ENCODE measurements around the gene AP4S1.

Gene AP4S1

DNA sequence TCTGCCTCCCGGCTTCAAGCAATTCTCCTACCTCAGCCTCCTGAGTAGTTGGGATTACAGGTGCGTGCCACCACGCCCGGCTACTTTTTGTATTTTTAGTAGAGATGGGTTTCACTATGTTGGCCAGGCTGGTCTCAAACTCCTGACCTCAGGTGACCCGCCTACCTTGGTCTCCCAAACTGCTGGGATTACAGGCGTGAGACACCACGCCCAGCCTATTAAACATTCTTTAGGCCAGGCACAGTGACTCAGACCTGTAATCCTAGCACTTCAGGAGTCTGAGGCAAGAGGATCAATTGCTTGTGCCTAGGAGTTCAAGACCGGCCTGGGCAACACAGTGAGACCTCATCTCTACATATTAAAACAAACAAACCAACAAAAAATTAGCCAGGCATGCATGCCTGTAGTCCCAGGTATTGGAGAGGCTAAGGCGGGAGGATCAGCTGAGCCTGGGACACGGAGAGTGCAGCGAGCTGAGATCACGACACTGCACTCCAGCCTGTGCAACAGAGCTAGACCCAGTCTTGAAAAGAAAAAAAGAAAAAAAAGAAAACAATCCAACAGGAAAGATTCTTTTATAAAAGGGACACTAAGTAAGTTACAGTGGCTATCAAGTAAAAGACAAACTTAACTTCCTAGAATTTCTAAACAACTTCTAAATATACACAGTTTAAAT lies 111.9 kb downstream of the AP4S1 start:
- DNase-seq (ENCODE audit: low read depth) = no peak

DNA sequence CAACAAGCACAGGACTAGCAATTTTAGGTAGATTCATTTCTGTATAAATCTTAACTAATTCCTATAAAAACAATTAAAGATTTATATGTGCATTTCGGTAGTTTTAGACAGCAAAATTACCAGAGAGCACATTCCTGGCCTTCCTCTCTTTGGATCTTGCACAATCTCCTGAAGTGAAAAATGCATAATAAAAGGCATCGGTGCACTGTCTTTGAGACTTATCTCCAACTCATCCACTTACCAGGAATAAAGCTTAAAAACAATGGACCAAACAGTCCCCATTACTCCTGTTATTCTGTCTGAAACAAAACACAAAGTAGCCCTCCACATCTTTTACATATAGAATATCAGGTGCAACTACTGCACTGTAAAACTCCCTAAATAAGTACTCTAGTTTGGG lies 112.9 kb downstream of the AP4S1 start:
- no peak for DNase-seq (ENCODE audit: low read depth)

DNA sequence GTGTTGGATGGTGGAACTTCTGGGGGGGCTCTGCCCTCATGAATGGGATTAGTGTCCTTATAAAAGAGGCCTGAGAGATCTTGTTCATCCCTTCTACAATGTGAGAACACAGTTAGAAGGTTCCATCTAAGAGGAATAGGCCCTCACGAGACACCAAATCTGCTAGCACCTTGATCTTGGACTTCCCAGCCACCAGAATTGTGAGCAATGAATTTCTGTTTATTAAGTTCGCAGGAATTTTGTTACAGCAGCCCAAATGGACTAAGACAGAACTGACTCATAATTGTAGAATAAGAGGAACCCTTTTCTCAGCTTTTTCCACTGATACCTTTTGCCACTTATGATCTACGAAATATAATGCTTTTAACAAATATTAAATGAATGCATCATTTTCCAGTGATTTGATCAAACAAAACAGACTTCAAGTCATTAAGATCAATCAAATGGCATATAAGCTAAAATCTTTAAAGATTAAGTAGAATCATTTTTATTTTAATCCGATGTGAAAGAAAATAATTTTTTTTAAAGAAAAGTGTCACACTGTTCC lies 113.9 kb downstream of the AP4S1 start:
- DNase-seq (ENCODE audit: low read depth) = no peak

DNA sequence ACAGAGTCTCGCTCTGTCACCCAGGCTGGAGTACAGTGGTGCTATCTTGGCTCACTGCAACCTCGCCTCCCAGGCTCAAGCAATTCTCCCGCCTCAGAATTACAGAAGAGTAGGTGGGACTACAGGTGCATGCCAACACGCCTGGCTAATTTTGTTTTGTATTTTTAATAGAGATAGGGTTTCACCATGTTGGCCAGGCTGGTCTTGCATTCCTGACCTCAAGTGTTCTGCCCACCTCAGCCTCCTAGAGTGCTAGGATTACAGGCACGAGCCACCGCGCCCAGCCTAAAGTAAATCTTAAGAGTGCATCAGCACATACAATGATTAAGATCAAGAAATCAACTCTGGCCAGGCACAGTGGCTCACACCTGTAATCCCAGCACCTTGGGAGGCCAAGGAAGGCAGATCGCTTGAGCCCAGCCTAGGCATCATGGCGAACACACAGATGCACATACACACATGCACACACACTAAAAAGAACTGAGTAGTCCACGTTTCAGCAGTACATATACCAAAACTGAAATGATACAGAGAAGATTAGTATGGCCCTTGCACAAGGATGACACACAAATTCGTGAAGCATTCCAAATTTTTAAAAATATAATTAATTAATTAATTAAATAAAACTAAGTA lies 117.1 kb downstream of the AP4S1 start:
- no peak for DNase-seq (ENCODE audit: low read depth)

All from activated T-helper 1 cell treated with Interleukin-2 at 50 U/mL for 16 hours (primary cell).